Psoas muscle (tissue), 8 donors: ENCODE data around the gene ADAM23. TPM values are rescaled to one million over a fixed set of nuclear protein-coding genes. Genes with fewer than 3 reads are reported as not detected.

Source experiments
- ATAC-seq, 4 donors: fragments of 200-7000 bp; cut with Tn5 transposase; one replicate each; pipeline ENCODE4 v1.9.1; 2020; ENCODE audit warnings: moderate library complexity in 3 of 4, mild to moderate bottlenecking in 2 of 4
- DNase-seq, 2 donors: peaks; one replicate each; pipeline ENCODE4 v3.0.0-alpha.2; 2020
- H3K27ac ChIP-seq: fragments of 200-600 bp; one replicate; pipeline ENCODE4 v1.8.0; 2022
- H3K27me3 ChIP-seq, 3 donors: fragments of 200-600 bp in 1 of 3; one replicate each; pipeline versions ENCODE4 v1.6.1 to v1.8.0; 2013 to 2022; ENCODE audit warnings: low read length in 2 of 3, mild to moderate bottlenecking in 2 of 3, moderate library complexity in 1 of 3; ENCODE audit not compliant: insufficient read depth in 3 of 3
- H3K36me3 ChIP-seq, 2 donors: fragments of 200-600 bp in 1 of 2; one replicate each; pipeline versions ENCODE4 v1.6.1 to v1.8.0; 2013 to 2022; ENCODE audit warnings: low read depth in 1 of 2, mild to moderate bottlenecking in 1 of 2, moderate library complexity in 1 of 2; ENCODE audit not compliant: insufficient read depth in 1 of 2
- H3K4me1 ChIP-seq: fragments of 200-600 bp; one replicate; pipeline ENCODE4 v1.8.0; 2022
- H3K4me3 ChIP-seq: fragments of 200-600 bp; one replicate; pipeline ENCODE4 v1.8.0; 2022; ENCODE audit warnings: mild to moderate bottlenecking
- H3K9me3 ChIP-seq: fragments of 200-600 bp; one replicate; pipeline ENCODE4 v1.8.0; 2022
- WGBS, 3 donors: extraction: QIAGEN DNeasy Blood & Tissue Kit; methylation state at CpG; one replicate each; pipeline versions ENCODE4 v1.1.6 to v1.1.7; 2013; 5-methylcytosine and 5-hydroxymethylcytosine counted together
- intact Hi-C, 2 donors: fragments of 100-400 bp; cut with DNase I; formaldehyde crosslinking; loops; one replicate each; pipeline versions ENCODE4 v1.11.0 to v1.14.2; 2022
- polyA plus RNA-seq, 3 donors: library from polyadenylated mRNA; stranded (reverse); fragments of 200-250 nt; gene quantifications; one replicate each; pipeline ENCODE4 v1.2.3, GENCODE V29; 2013
- total RNA-seq, 4 donors: library from RNA; stranded (reverse); fragmentation: NEBNext Ultra II Directional in 2 of 4; extraction: Animal tissue kit (Norgen Biotek cat#: 25700) in 2 of 4; gene quantifications; one replicate each; pipeline versions ENCODE4 v1.2.1 to v1.2.4, GENCODE V29; 2021 to 2023
- TF ChIP-seq, protein P1 (sequence below): fragments of 200-600 bp; IDR thresholded peaks from one replicate; pipeline ENCODE4 v1.8.0; 2022; ENCODE audit warnings: antibody characterized with exemption
- donor health status: healthy with polysubstance abuse.
- donor health status: DM: no; HTN: no; CAD: no; lungs with moderate emphysema.
- donor health status: Bipolar disorder and iron deficiency.
- donor health status: healthy.
- donor health status: DM: yes; HTN: yes; CAD: no.
- donor health status: DM: no; HTN: no; CAD: no.
- donor health status: DM: no; HTN: no; CAD: no.
- donor health status: DM: yes; HTN: yes; CAD: no.

Gene ADAM23
- total and polyA plus RNA-seq, 7 donors = 0.42 to 9.2 (median 6.0) TPM

DNA sequence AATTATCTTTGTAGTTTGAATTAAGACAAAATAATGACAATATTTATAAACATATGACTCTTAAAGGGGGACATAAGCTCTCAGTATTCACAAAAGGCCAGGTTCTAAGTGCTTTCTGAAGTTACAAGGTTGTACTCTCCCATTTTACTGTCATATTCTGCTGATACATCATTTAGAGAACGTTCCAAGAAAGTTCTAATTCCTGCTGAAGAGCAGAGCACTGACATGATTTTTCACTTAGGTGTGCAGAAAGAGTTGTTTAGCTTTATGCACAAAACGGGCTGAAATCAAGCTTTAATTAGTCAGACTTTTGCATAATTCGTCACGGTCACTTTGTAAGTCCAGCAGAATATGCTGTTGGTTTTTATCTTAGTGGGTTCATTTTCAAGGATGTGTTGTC, 37.3 kb downstream of the ADAM23 start:
- intact Hi-C loops = no loop called here
- ATAC-seq (no peak), DNase-seq (no peak)
- WGBS, 3 donors = 64 to 78% (median 70%) methylated on average over 4 of the region's 4 CpGs
- TF ChIP-seq, protein P1, sequence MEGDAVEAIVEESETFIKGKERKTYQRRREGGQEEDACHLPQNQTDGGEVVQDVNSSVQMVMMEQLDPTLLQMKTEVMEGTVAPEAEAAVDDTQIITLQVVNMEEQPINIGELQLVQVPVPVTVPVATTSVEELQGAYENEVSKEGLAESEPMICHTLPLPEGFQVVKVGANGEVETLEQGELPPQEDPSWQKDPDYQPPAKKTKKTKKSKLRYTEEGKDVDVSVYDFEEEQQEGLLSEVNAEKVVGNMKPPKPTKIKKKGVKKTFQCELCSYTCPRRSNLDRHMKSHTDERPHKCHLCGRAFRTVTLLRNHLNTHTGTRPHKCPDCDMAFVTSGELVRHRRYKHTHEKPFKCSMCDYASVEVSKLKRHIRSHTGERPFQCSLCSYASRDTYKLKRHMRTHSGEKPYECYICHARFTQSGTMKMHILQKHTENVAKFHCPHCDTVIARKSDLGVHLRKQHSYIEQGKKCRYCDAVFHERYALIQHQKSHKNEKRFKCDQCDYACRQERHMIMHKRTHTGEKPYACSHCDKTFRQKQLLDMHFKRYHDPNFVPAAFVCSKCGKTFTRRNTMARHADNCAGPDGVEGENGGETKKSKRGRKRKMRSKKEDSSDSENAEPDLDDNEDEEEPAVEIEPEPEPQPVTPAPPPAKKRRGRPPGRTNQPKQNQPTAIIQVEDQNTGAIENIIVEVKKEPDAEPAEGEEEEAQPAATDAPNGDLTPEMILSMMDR = no peak
- no peaks in the 10 kb centered on the region for H3K36me3 ChIP-seq
- no peak overlapping the region for H3K27ac ChIP-seq
- H3K4me1 ChIP-seq = peaks cover 15% of the 10 kb centered on the region
- H3K27me3 ChIP-seq = no peaks in the 10 kb centered on the region
- no peaks in the 10 kb centered on the region for H3K9me3 ChIP-seq
- H3K4me3 ChIP-seq = no peak overlapping the region

DNA sequence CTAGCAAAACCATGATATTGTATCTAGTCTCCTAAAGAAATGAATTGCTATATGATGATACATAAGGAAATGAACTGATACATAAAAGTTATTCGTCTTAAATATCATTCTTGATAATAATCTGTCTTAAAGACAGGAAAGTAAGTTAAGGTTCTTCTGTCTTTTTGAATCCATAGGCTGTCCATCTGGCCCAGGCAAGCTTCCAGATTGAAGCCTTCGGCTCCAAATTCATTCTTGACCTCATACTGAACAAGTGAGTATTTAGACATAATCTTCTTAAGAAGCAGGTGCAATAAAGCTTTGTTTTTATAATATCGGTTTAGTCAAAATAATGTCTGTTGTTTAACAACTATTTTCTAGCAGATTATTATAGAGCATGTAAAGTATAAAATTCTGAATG, 37.7 kb downstream of the ADAM23 start:
- Histone ChIP-seq H3K9me3 (no peaks in the 10 kb centered on the region), H3K27ac (no peak overlapping the region), H3K36me3 (no peaks in the 10 kb centered on the region), H3K27me3 (no peaks in the 10 kb centered on the region), H3K4me3 (no peak overlapping the region), H3K4me1 (peaks cover 15% of the 10 kb centered on the region)
- DNase-seq (no peak), ATAC-seq (no peak)
- intact Hi-C loops = no loop called here
- 46 to 66% (median 52%) methylated on average over 3 of the region's 3 CpGs for WGBS, 3 donors
- TF ChIP-seq, protein P1 = no peak

DNA sequence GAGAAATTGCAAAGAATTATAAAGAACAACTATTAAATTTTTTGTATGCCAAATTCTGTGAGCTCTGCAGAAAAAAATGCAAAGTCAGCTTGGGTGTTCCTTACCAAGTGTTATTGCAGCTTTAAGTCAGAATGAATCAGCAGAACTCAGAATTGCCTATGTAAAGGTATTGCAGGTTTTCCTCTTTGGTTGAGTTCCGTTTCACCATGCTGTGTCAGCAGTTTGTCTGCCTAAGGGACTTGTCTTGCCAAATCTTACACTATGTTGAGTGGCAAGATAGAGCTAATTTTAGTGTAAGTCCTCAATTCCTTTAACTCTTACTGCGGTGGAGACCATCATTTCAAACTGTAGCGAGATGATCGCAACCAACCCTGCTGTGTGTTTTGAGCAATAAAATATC, 38.8 kb downstream of the ADAM23 start:
- Histone ChIP-seq H3K4me1 (peaks cover 15% of the 10 kb centered on the region), H3K27me3 (no peaks in the 10 kb centered on the region), H3K4me3 (no peak overlapping the region), H3K36me3 (no peaks in the 10 kb centered on the region), H3K9me3 (no peaks in the 10 kb centered on the region), H3K27ac (no peak overlapping the region)
- ATAC-seq (no peak), DNase-seq (no peak)
- TF ChIP-seq, protein P1 = no peak
- intact Hi-C loops = no loop called here
- WGBS, 3 donors = 77 to 85% (median 83%) methylated on average over 4 of the region's 4 CpGs

DNA sequence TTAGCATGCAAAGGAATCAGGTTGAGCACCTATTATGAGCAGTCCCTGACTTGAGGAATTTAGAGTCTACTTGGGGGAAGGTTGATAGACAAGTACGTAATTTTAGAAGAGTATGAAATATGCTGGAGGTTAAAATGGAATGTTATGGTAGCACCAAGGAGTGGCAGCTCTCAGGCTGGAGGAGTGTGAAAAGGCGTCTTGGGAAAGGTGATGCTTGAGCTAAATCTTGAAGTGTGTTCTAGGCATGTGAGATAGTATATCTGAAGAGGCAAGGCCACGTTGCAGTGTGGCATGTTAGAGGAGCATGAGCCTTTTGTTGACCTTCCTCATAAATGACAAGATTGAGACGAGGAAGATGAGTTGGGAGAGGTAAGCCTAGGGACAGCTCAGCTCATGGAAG, 39.3 kb downstream of the ADAM23 start:
- TF ChIP-seq, protein P1 = no peak
- no peak for DNase-seq
- H3K27me3 ChIP-seq = no peaks in the 10 kb centered on the region
- H3K36me3 ChIP-seq = no peaks in the 10 kb centered on the region
- intact Hi-C loops = no loop called here
- ATAC-seq = no peak
- H3K4me1 ChIP-seq = peaks cover 15% of the 10 kb centered on the region
- H3K4me3 ChIP-seq = no peak overlapping the region
- no peaks in the 10 kb centered on the region for H3K9me3 ChIP-seq
- no peak overlapping the region for H3K27ac ChIP-seq
- 79 to 88% (median 83%) methylated on average over 4 of the region's 4 CpGs for WGBS, 3 donors

DNA sequence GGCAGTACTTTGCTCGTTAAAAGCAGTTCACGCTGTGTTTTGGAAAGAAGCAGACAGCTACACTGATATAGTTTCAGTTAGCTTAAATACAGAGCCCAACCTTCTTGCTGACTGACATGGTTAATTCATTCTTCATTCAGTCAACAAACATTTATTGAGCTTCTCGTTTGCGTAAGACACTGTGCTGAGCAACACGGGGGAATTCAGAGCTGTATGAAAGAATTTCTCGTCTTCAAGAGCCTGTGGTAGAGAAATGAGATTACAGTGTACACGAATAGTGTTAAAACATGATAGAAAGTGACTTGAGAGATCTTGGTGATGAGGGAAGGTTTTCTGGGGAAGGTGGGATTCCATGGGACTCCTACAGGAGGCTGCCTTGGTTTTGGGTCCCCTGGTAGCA, 44.7 kb downstream of the ADAM23 start:
- intact Hi-C loops = no loop called here
- Histone ChIP-seq H3K36me3 (no peaks in the 10 kb centered on the region), H3K27me3 (no peaks in the 10 kb centered on the region), H3K4me1 (no peaks in the 10 kb centered on the region), H3K9me3 (no peaks in the 10 kb centered on the region), H3K4me3 (no peak overlapping the region), H3K27ac (no peak overlapping the region)
- DNase-seq (no peak), ATAC-seq (no peak)
- WGBS, 3 donors = 88 to 91% (median 89%) methylated on average over 7 of the region's 7 CpGs
- TF ChIP-seq, protein P1 = no peak
